ENCODE results near the gene KCNK1.

Gene KCNK1

GRCh38 chr1:233613252-233614172, at the start of gene KCNK1:
Gene KCNK1, plus strand, starts transcription at chr1:233614106. Its CDS starts 66 bp downstream, at chr1:233614172.
- peak; percentile 57 for DNase-seq (ENCODE audit: low read depth)
- TF ChIP-seq, protein P1, sequence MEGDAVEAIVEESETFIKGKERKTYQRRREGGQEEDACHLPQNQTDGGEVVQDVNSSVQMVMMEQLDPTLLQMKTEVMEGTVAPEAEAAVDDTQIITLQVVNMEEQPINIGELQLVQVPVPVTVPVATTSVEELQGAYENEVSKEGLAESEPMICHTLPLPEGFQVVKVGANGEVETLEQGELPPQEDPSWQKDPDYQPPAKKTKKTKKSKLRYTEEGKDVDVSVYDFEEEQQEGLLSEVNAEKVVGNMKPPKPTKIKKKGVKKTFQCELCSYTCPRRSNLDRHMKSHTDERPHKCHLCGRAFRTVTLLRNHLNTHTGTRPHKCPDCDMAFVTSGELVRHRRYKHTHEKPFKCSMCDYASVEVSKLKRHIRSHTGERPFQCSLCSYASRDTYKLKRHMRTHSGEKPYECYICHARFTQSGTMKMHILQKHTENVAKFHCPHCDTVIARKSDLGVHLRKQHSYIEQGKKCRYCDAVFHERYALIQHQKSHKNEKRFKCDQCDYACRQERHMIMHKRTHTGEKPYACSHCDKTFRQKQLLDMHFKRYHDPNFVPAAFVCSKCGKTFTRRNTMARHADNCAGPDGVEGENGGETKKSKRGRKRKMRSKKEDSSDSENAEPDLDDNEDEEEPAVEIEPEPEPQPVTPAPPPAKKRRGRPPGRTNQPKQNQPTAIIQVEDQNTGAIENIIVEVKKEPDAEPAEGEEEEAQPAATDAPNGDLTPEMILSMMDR (IDR thresholded peaks at IDR 0.05; ENCODE audit: insufficient read depth, low read depth, low read length, missing control alignments) = no peak
- H3K4me3 ChIP-seq (ENCODE audit: low read depth, low read length) = peak within 1 kb of the TSS; percentile 80

GRCh38 chr1:233565313-233565712, 48.6 kb upstream of the KCNK1 start:
- DNase-seq (ENCODE audit: low read depth) = no peak
- TF ChIP-seq, protein P1 (IDR thresholded peaks at IDR 0.05; ENCODE audit: insufficient read depth, low read depth, low read length, missing control alignments) = no peak

GRCh38 chr1:233566886-233567285, 47.0 kb upstream of the KCNK1 start:
- DNase-seq (ENCODE audit: low read depth) = no peak
- TF ChIP-seq, protein P1 (IDR thresholded peaks at IDR 0.05; ENCODE audit: insufficient read depth, low read depth, low read length, missing control alignments) = no peak
- H3K4me3 ChIP-seq (ENCODE audit: low read depth, low read length) = no peak overlapping the region

More at GRCh38 chr1:233565313-233565712, 48.6 kb upstream of the KCNK1 start:
- H3K4me3 ChIP-seq (ENCODE audit: low read depth, low read length) = no peak overlapping the region

GRCh38 chr1:233569636-233570035, 44.3 kb upstream of the KCNK1 start:
- TF ChIP-seq, protein P1 (IDR thresholded peaks at IDR 0.05; ENCODE audit: insufficient read depth, low read depth, low read length, missing control alignments) = no peak
- H3K4me3 ChIP-seq (ENCODE audit: low read depth, low read length) = no peak overlapping the region
- DNase-seq (ENCODE audit: low read depth) = no peak

DNA sequence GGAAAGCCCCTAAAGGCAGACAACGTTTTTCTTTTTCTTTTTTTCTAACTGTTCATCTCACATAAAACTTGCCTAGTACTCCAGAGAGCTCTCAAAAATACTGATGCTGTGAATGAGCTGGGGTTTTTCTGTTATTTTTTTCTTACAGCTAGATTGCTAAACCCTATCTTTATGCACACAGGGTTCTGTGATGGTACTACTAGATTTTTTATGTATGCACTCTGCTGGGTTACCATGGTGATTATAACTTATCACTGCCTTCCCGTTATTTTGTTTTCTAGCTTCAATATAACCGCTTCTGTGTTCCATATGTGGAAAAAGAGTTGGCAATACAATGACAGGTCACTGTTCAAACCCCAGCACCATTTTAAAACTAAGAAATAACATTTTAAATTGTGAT, 43.7 kb upstream of the KCNK1 start:
- TF ChIP-seq, protein P1 (IDR thresholded peaks at IDR 0.05; ENCODE audit: insufficient read depth, low read depth, low read length, missing control alignments) = no peak
- DNase-seq (ENCODE audit: low read depth) = no peak
- no peak overlapping the region for H3K4me3 ChIP-seq (ENCODE audit: low read depth, low read length)

- no peak for DNase-seq (ENCODE audit: low read depth)
- TF ChIP-seq, protein P1 (IDR thresholded peaks at IDR 0.05; ENCODE audit: insufficient read depth, low read depth, low read length, missing control alignments) = no peak
- H3K4me3 ChIP-seq (ENCODE audit: low read depth, low read length) = no peak overlapping the region
Observed at GRCh38 chr1:233570706-233571105, 43.2 kb upstream of the KCNK1 start.

All from GM12865 (cell line).